ENCODE results near the gene MOSMO. TPM values are rescaled to one million over a fixed set of nuclear protein-coding genes. Genes with fewer than 3 reads are reported as not detected.

MOSMO gene
- total and polyA plus RNA-seq, 10 of the 15 experiments (the other 5 are each of a cell fraction or from before 2014, with no cell fraction given): 1.7 to 26.7 (median 12.2) TPM

DNA sequence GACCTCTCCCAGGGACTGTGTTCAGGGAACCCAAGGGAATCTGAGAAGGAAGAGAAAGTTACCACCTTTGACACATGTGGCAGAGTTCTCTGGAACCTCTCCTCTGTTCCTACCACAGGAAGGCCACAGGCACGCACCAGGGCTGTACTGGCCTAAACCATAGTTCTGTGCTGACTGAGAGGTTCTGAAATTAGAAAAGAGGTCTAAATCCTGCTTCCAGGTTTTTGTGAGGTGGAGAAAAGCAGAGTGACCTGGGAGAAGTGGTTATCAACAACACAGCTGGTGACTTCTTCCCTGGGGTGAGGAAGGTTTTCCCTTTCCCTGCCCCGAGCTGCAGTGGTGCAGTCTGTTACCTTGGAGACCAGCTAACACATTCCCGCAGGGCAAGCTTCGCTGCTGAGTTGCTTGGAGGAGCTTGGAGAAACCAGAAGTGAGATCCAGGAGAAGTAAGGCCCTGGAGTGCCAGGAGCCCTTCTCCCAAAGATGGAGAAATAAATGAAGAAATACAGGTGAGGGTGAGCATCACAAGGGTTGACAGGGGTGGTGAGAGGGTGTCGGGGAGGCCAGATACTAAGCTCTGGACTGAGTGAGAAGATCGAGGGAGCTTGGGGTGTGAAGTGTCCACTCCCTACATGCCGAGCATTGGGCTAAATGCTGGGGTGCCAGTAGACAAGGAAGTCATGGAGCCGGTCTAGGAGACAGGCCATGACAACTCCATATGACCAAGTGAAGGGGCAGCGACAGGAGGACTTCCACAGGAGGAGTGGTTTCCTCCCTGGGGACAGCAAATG, 84.4 kb downstream of the MOSMO start, which contains the start of gene VWA3A:
VWA3A (plus strand) TSS at position 399 of the 791 bp plus-strand sequence; CDS start at position 496, 97 bp downstream.
- no peak for FAIRE-seq
- Histone ChIP-seq H3K4me1 (ENCODE audit: control insufficient read depth, insufficient read depth, low read length) (no peaks in the 10 kb centered on the region), H2AFZ (ENCODE audit: control insufficient read depth, low read depth, low read length) (no peak within 1 kb of the TSS), H3K4me2 (ENCODE audit: control insufficient read depth, insufficient read depth) (no peak within 1 kb of the TSS), H3K27me3 (replicated peaks in 1 of 2; ENCODE audit: control insufficient read depth in 2 of 2, insufficient read depth in 2 of 2, low read length in 1 of 2) (no peaks in the 10 kb centered on the region), H4K20me1 (ENCODE audit: control insufficient read depth, insufficient read depth) (no peaks in the 10 kb centered on the region), H3K4me3 (no peak within 1 kb of the TSS), H3K9ac (ENCODE audit: control insufficient read depth, insufficient read depth, low read length) (no peak within 1 kb of the TSS), H3K36me3 (ENCODE audit: control insufficient read depth in 2 of 2, insufficient read depth in 2 of 2, low read length in 1 of 2) (no peaks in the 10 kb centered on the region), H3K27ac (ENCODE audit: control insufficient read depth, insufficient read depth) (no peak within 1 kb of the TSS), H3K9me3 (replicated peaks; ENCODE audit: control insufficient read depth, insufficient read depth, low read length) (no peaks in the 10 kb centered on the region), H3K79me2 (ENCODE audit: control insufficient read depth, insufficient read depth, low read length) (no peaks in the 10 kb centered on the region)
- WGBS (ENCODE audit: insufficient coverage, insufficient replicate concordance, low lambda C conversion rate, missing lambda C conversion rate): 65% methylated on average over 9 of the region's 9 CpGs
- ChIA-PET SMC1A (ENCODE audit: uncharacterized antibody, unreplicated experiment) (interaction anchor here (0.9 to 3.9 kb wide), 5 partner anchors 10 to 102 kb away, joined by 4 to 28 read pairs (median 5); no protein-coding TSS in a partner anchor), POLR2A (no interaction called here), CTCF (interaction anchor here (0.8 to 9.7 kb wide), 5 partner anchors 8 to 91 kb away, joined by 3 to 94 read pairs (median 4); no protein-coding TSS in a partner anchor), RAD21 (ENCODE audit: unreplicated experiment) (no interaction called here)
- TF ChIP-seq IKZF1 (conservative IDR thresholded peaks at IDR 0.05) (no peak), BHLHE40 (IDR thresholded peaks at IDR 0.05; ENCODE audit: borderline replicate concordance in 1 of 2, low read depth in 2 of 2, low read length in 1 of 2) (no peak), SPI1 (IDR thresholded peaks at IDR 0.05; ENCODE audit: borderline replicate concordance, insufficient read depth, low read depth, low read length) (no peak), TCF7 (IDR thresholded peaks at IDR 0.05; ENCODE audit: borderline replicate concordance) (no peak), SIN3A (IDR thresholded peaks at IDR 0.05; ENCODE audit: low read depth, low read length) (no peak)
- TF ChIP-seq, protein P1, sequence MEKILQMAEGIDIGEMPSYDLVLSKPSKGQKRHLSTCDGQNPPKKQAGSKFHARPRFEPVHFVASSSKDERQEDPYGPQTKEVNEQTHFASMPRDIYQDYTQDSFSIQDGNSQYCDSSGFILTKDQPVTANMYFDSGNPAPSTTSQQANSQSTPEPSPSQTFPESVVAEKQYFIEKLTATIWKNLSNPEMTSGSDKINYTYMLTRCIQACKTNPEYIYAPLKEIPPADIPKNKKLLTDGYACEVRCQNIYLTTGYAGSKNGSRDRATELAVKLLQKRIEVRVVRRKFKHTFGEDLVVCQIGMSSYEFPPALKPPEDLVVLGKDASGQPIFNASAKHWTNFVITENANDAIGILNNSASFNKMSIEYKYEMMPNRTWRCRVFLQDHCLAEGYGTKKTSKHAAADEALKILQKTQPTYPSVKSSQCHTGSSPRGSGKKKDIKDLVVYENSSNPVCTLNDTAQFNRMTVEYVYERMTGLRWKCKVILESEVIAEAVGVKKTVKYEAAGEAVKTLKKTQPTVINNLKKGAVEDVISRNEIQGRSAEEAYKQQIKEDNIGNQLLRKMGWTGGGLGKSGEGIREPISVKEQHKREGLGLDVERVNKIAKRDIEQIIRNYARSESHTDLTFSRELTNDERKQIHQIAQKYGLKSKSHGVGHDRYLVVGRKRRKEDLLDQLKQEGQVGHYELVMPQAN (conservative IDR thresholded peaks at IDR 0.05): no peak
- TF ChIP-seq, protein P2, sequence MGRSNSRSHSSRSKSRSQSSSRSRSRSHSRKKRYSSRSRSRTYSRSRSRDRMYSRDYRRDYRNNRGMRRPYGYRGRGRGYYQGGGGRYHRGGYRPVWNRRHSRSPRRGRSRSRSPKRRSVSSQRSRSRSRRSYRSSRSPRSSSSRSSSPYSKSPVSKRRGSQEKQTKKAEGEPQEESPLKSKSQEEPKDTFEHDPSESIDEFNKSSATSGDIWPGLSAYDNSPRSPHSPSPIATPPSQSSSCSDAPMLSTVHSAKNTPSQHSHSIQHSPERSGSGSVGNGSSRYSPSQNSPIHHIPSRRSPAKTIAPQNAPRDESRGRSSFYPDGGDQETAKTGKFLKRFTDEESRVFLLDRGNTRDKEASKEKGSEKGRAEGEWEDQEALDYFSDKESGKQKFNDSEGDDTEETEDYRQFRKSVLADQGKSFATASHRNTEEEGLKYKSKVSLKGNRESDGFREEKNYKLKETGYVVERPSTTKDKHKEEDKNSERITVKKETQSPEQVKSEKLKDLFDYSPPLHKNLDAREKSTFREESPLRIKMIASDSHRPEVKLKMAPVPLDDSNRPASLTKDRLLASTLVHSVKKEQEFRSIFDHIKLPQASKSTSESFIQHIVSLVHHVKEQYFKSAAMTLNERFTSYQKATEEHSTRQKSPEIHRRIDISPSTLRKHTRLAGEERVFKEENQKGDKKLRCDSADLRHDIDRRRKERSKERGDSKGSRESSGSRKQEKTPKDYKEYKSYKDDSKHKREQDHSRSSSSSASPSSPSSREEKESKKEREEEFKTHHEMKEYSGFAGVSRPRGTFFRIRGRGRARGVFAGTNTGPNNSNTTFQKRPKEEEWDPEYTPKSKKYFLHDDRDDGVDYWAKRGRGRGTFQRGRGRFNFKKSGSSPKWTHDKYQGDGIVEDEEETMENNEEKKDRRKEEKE (IDR thresholded peaks at IDR 0.05): no peak
- no peak for ATAC-seq
- DNase-seq (ENCODE audit: low read depth, low spot score): no peak
- intact Hi-C loops (cut with micrococcal nuclease; ENCODE audit: unreplicated experiment) (no loop called here), in situ Hi-C loops (cut with MboI) (loop anchor here (5.0 kb wide), 1 partner anchor 95 kb away; no protein-coding TSS in a partner anchor)
- BruUV-seq (replicated peaks): no TSS peak
